ENCODE data around the gene KCND1.

KCND1 gene

GRCh38 chrX:48919360-48919841, 52.2 kb downstream of the KCND1 start:
- Histone ChIP-seq H3K14ac (ENCODE audit: low read length in 2 of 2) (no peak overlapping the region), H3K27me3 (ENCODE audit: control insufficient read depth in 1 of 2, insufficient read depth in 1 of 2, low read length in 2 of 2) (peaks cover 0 to 7% of the 10 kb centered on the region in 2 experiments), H3K36me3 (ENCODE audit: control insufficient read depth in 1 of 2, insufficient read depth in 2 of 2, low read depth in 1 of 2, low read length in 2 of 2) (peaks cover 32 to 40% of the 10 kb centered on the region in 2 experiments), H2AK5ac (ENCODE audit: low read length, severe bottlenecking) (no peak overlapping the region), H2BK15ac (ENCODE audit: low read depth, poor library complexity, severe bottlenecking) (no peak overlapping the region), H3K9me3 (ENCODE audit: control insufficient read depth, low read length) (no peaks in the 10 kb centered on the region), H3K27ac (ENCODE audit: low read length, poor library complexity, severe bottlenecking) (peak overlapping the region; percentile 67), H3K79me1 (replicated peaks; ENCODE audit: low read length, poor library complexity, severe bottlenecking) (peaks cover 14% of the 10 kb centered on the region), H3K18ac (ENCODE audit: low read depth in 1 of 2, low read length in 2 of 2) (peak overlapping the region in 1 of 2 experiments; percentile 12), H2BK5ac (ENCODE audit: low read depth, low read length, poor library complexity, severe bottlenecking) (no peak overlapping the region), H3K4me1 (ENCODE audit: control insufficient read depth, insufficient read depth, low read depth, low read length) (peaks cover 13% of the 10 kb centered on the region), H2AFZ (ENCODE audit: low read depth, low read length) (no peak overlapping the region), H3K4me2 (ENCODE audit: low read length, poor library complexity, severe bottlenecking) (peak overlapping the region; percentile 84), H4K8ac (ENCODE audit: low read length) (no peak overlapping the region), H2BK120ac (ENCODE audit: low read depth, low read length) (no peak overlapping the region), H4K91ac (ENCODE audit: low read length) (no peak overlapping the region), H2BK12ac (ENCODE audit: low read length in 2 of 2) (no peak overlapping the region), H3K9ac (ENCODE audit: low read length) (peak overlapping the region; percentile 71), H3K4me3 (ENCODE audit: insufficient read depth in 1 of 2, low read depth in 1 of 2, low read length in 2 of 2) (peak overlapping the region in 1 of 2 experiments; percentile 72), H3K23ac (ENCODE audit: low read length in 2 of 2) (no peak overlapping the region), H3K4ac (ENCODE audit: low read depth in 1 of 2, low read length in 2 of 2) (no peak overlapping the region)
- DNase-seq = no peak
- 2% methylated on average over 15 of the region's 15 CpGs for WGBS

- Histone ChIP-seq H2AFZ (ENCODE audit: low read depth, low read length) (no peak within 1 kb of the TSS), H2BK15ac (ENCODE audit: low read depth, poor library complexity, severe bottlenecking) (no peak within 1 kb of the TSS), H3K79me1 (replicated peaks; ENCODE audit: low read length, poor library complexity, severe bottlenecking) (peaks cover 16% of the 10 kb centered on the region), H3K18ac (ENCODE audit: low read depth in 1 of 2, low read length in 2 of 2) (peak within 1 kb of the TSS; percentile 33 to 76), H3K14ac (ENCODE audit: low read length in 2 of 2) (peak within 1 kb of the TSS in 1 of 2 experiments; percentile 91), H3K9ac (ENCODE audit: low read length) (peak within 1 kb of the TSS; percentile 71), H3K27ac (ENCODE audit: low read length, poor library complexity, severe bottlenecking) (peak within 1 kb of the TSS; percentile 67), H3K9me3 (ENCODE audit: control insufficient read depth, low read length) (no peaks in the 10 kb centered on the region), H2BK12ac (ENCODE audit: low read length in 2 of 2) (peak within 1 kb of the TSS in 1 of 2 experiments; percentile 72), H4K91ac (ENCODE audit: low read length) (peak within 1 kb of the TSS; percentile 27), H3K4me3 (ENCODE audit: insufficient read depth in 1 of 2, low read depth in 1 of 2, low read length in 2 of 2) (peak within 1 kb of the TSS; percentile 63 to 72), H3K4ac (ENCODE audit: low read depth in 1 of 2, low read length in 2 of 2) (peak within 1 kb of the TSS in 1 of 2 experiments; percentile 87), H2BK5ac (ENCODE audit: low read depth, low read length, poor library complexity, severe bottlenecking) (no peak within 1 kb of the TSS), H3K23ac (ENCODE audit: low read length in 2 of 2) (peak within 1 kb of the TSS in 1 of 2 experiments; percentile 89), H2BK120ac (ENCODE audit: low read depth, low read length) (peak within 1 kb of the TSS; percentile 19), H4K8ac (ENCODE audit: low read length) (no peak within 1 kb of the TSS), H3K27me3 (ENCODE audit: control insufficient read depth in 1 of 2, insufficient read depth in 1 of 2, low read length in 2 of 2) (peaks cover 0 to 7% of the 10 kb centered on the region in 2 experiments), H3K4me1 (ENCODE audit: control insufficient read depth, insufficient read depth, low read depth, low read length) (peaks cover 13% of the 10 kb centered on the region), H3K36me3 (ENCODE audit: control insufficient read depth in 1 of 2, insufficient read depth in 2 of 2, low read depth in 1 of 2, low read length in 2 of 2) (peaks cover 27 to 40% of the 10 kb centered on the region in 2 experiments), H2AK5ac (ENCODE audit: low read length, severe bottlenecking) (no peak within 1 kb of the TSS), H3K4me2 (ENCODE audit: low read length, poor library complexity, severe bottlenecking) (peak within 1 kb of the TSS; percentile 84)
- peak; percentile 94 for DNase-seq
- 0% methylated on average over 30 of the region's 55 CpGs for WGBS
These were observed 52.9 kb downstream of the KCND1 start, which contains the start of gene PIM2 for GRCh38 chrX:48918643-48919340. Gene PIM2 (minus strand): TSS chrX:48919024. CDS start chrX:48918834, 190 bp downstream.

GRCh38 chrX:48918301-48918642, 53.4 kb downstream of the KCND1 start:
- no peak overlapping the region for H3K27ac ChIP-seq (ENCODE audit: low read length, poor library complexity, severe bottlenecking)
- peak overlapping the region; percentile 63 to 72 for H3K4me3 ChIP-seq (ENCODE audit: insufficient read depth in 1 of 2, low read depth in 1 of 2, low read length in 2 of 2)
- H2BK12ac ChIP-seq (ENCODE audit: low read length in 2 of 2) = peak overlapping the region in 1 of 2 experiments; percentile 72
- H3K14ac ChIP-seq (ENCODE audit: low read length in 2 of 2) = peak overlapping the region in 1 of 2 experiments; percentile 91
- H3K9me3 ChIP-seq (ENCODE audit: control insufficient read depth, low read length) = no peaks in the 10 kb centered on the region
- peak overlapping the region; percentile 71 for H3K9ac ChIP-seq (ENCODE audit: low read length)
- WGBS = 3% methylated on average over 9 of the region's 23 CpGs
- H3K23ac ChIP-seq (ENCODE audit: low read length in 2 of 2) = peak overlapping the region in 1 of 2 experiments; percentile 89
- H2AK5ac ChIP-seq (ENCODE audit: low read length, severe bottlenecking) = no peak overlapping the region
- no peak for DNase-seq
- H3K79me1 ChIP-seq (replicated peaks; ENCODE audit: low read length, poor library complexity, severe bottlenecking) = peaks cover 17% of the 10 kb centered on the region
- no peak overlapping the region for H2BK15ac ChIP-seq (ENCODE audit: low read depth, poor library complexity, severe bottlenecking)
- no peak overlapping the region for H2AFZ ChIP-seq (ENCODE audit: low read depth, low read length)
- H4K91ac ChIP-seq (ENCODE audit: low read length) = peak overlapping the region; percentile 27
- no peak overlapping the region for H4K8ac ChIP-seq (ENCODE audit: low read length)
- peaks cover 23 to 36% of the 10 kb centered on the region in 2 experiments for H3K36me3 ChIP-seq (ENCODE audit: control insufficient read depth in 1 of 2, insufficient read depth in 2 of 2, low read depth in 1 of 2, low read length in 2 of 2)
- H3K4ac ChIP-seq (ENCODE audit: low read depth in 1 of 2, low read length in 2 of 2) = peak overlapping the region in 1 of 2 experiments; percentile 51
- peak overlapping the region; percentile 84 for H3K4me2 ChIP-seq (ENCODE audit: low read length, poor library complexity, severe bottlenecking)
- H2BK120ac ChIP-seq (ENCODE audit: low read depth, low read length) = no peak overlapping the region
- H3K27me3 ChIP-seq (ENCODE audit: control insufficient read depth in 1 of 2, insufficient read depth in 1 of 2, low read length in 2 of 2) = peaks cover 0 to 7% of the 10 kb centered on the region in 2 experiments
- no peak overlapping the region for H2BK5ac ChIP-seq (ENCODE audit: low read depth, low read length, poor library complexity, severe bottlenecking)
- H3K4me1 ChIP-seq (ENCODE audit: control insufficient read depth, insufficient read depth, low read depth, low read length) = peaks cover 13% of the 10 kb centered on the region
- H3K18ac ChIP-seq (ENCODE audit: low read depth in 1 of 2, low read length in 2 of 2) = peak overlapping the region; percentile 33 to 76
